ENCODE data around the gene NUP98.

The NUP98 gene

GRCh38 chr11:3712274-3712673 is 85.1 kb downstream of the NUP98 start:
- H3K27me3 Mint-ChIP-seq (ENCODE audit: low read depth): no peaks in the 10 kb centered on the region
- H3K4me3 Mint-ChIP-seq: no peak overlapping the region
- peaks cover 55% of the 10 kb centered on the region for H3K36me3 Mint-ChIP-seq (ENCODE audit: low read depth)
- no peak overlapping the region for H3K27ac Mint-ChIP-seq
- peaks cover 4% of the 10 kb centered on the region for H3K4me1 Mint-ChIP-seq (ENCODE audit: low read depth)
- H3K9me3 Mint-ChIP-seq: no peaks in the 10 kb centered on the region
- DNase-seq (ENCODE audit: low spot score): no peak

DNA sequence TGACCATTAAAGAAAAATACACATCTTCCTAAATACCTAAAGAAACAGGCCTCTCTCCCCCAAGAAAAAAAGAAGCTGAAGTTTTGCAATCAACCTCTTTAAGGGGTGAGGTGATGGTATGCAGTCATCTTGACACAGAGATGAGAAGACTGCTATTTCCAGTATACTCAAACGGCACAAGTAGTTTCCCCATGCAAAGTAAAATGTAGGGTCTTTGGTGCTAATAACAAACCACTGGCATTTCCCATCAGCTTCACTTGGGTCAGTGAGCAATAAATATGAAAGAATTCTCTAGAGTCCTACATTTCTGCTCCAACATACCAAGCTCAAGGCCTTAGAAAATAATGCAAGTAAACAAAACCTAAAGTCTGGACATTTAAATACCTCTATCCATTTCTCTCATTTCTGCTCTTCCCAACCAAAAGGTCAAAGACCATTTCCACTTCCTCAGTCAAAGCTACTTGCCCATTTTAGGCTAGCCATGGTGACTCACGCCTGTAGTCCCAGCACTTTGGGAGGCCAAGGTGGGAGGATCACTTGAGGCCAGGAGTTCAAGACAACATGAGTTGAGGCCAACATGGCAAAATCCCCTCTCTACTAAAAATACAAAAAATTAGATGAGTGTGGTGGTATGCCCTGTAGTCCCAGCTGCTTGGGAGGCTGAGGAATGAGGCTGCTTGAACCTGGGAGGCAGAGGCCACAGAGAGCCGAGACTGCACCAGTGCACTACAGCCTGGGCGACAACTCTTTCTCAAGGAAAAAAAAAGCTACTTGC is 86.7 kb downstream of the NUP98 start:
- Mint-ChIP-seq H3K4me1 (ENCODE audit: low read depth) (peaks cover 3% of the 10 kb centered on the region), H3K9me3 (no peaks in the 10 kb centered on the region), H3K27ac (peak overlapping the region; percentile 55), H3K4me3 (no peak overlapping the region), H3K36me3 (ENCODE audit: low read depth) (peaks cover 58% of the 10 kb centered on the region), H3K27me3 (ENCODE audit: low read depth) (no peaks in the 10 kb centered on the region)
- no peak for DNase-seq (ENCODE audit: low spot score)

DNA sequence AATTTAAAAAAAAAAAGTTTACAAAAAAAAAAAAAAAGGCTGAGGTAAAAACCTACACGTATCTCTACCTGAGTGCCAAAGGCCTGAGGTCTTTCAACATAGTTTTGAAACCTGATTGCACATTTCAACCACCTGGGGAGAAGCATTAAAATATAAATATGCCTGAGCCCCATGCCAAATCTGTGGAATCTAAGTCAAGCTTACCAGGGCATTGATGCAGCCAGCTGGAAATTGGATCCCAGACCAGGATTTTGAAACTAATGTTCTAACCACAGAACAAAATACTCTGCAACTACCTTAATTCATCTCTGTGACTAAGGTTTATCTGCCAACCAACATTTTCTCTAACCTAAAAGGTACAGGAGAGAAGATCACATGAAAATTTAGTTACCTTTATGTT is 87.4 kb downstream of the NUP98 start:
- H3K27me3 Mint-ChIP-seq (ENCODE audit: low read depth): no peaks in the 10 kb centered on the region
- no peak overlapping the region for H3K27ac Mint-ChIP-seq
- no peaks in the 10 kb centered on the region for H3K9me3 Mint-ChIP-seq
- DNase-seq (ENCODE audit: low spot score): no peak
- H3K4me1 Mint-ChIP-seq (ENCODE audit: low read depth): peaks cover 3% of the 10 kb centered on the region
- H3K36me3 Mint-ChIP-seq (ENCODE audit: low read depth): peaks cover 63% of the 10 kb centered on the region
- no peak overlapping the region for H3K4me3 Mint-ChIP-seq

DNA sequence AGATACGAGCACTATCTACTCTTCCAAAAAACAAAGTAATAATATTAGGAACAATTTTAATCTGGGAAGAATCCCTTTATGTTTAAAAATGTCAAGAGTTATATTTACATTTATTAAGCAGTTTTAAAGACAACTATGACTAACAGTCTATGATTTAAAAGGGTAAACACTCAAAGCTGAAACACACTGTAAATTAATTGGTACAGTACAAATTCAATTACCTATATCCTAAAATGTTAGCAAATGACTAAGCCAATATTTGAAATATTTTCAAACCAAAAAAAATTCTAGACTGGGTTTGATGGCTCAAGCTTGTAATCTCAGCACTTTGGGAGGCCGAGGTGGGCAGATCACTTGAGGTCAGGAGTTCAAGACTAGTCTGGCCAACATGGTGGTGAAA is 90.2 kb downstream of the NUP98 start:
- Mint-ChIP-seq H3K9me3 (no peaks in the 10 kb centered on the region), H3K4me1 (ENCODE audit: low read depth) (peaks cover 3% of the 10 kb centered on the region), H3K27ac (no peak overlapping the region), H3K4me3 (no peak overlapping the region), H3K36me3 (ENCODE audit: low read depth) (peaks cover 57% of the 10 kb centered on the region), H3K27me3 (ENCODE audit: low read depth) (no peaks in the 10 kb centered on the region)
- DNase-seq (ENCODE audit: low spot score): no peak

DNA sequence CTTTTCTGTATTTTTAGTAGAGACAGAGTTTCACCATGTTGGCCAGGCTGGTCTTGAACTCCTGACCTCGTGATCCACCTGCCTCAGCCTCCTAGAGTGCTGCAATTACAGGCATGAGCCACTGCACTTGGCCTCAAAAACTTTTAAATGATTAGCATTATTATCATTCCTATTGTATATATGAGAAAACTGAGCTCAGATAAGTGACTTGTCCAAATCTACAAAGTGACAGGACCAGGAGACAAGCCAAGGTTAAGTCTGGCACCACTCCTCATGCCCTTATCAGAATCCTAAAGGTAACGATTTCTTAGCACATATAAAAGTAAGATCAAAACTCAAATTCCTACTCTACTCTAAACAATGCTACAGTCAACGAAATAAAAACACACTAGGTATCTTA is 94.0 kb downstream of the NUP98 start:
- no peaks in the 10 kb centered on the region for H3K4me1 Mint-ChIP-seq (ENCODE audit: low read depth)
- H3K9me3 Mint-ChIP-seq: no peaks in the 10 kb centered on the region
- H3K4me3 Mint-ChIP-seq: no peak overlapping the region
- H3K27me3 Mint-ChIP-seq (ENCODE audit: low read depth): no peaks in the 10 kb centered on the region
- peaks cover 58% of the 10 kb centered on the region for H3K36me3 Mint-ChIP-seq (ENCODE audit: low read depth)
- no peak overlapping the region for H3K27ac Mint-ChIP-seq
- DNase-seq (ENCODE audit: low spot score): no peak

GRCh38 chr11:3700910-3701309 is 96.4 kb downstream of the NUP98 start:
- Mint-ChIP-seq H3K4me1 (ENCODE audit: low read depth) (no peaks in the 10 kb centered on the region), H3K27me3 (ENCODE audit: low read depth) (no peaks in the 10 kb centered on the region), H3K4me3 (no peak overlapping the region), H3K9me3 (no peaks in the 10 kb centered on the region), H3K27ac (no peak overlapping the region), H3K36me3 (ENCODE audit: low read depth) (peaks cover 52% of the 10 kb centered on the region)
- DNase-seq (ENCODE audit: low spot score): no peak

DNA sequence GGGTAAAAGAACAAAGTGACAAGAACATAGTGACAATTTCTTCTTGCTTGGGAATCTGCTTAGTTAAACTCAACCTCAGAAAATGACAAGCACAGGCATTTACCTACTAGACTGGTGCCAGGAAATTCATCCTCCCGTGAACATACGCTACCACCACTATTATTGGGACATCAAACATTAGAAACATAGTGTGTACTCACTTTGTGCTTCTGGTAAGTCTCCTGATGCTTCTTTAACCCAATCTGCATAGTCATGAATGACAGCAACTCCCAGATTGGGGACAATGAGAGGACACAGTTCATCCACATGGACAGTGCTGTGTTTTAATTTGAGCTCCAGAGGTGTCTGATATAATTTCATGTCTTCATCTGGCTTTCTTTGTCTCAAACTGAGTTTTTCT is 96.9 kb downstream of the NUP98 start:
- Mint-ChIP-seq H3K36me3 (ENCODE audit: low read depth) (peaks cover 54% of the 10 kb centered on the region), H3K9me3 (no peaks in the 10 kb centered on the region), H3K27ac (no peak overlapping the region)

GRCh38 chr11:3686751-3687150 is 110.6 kb downstream of the NUP98 start:
- DNase-seq (ENCODE audit: low spot score): no peak
- no peak overlapping the region for H3K4me3 Mint-ChIP-seq
- H3K36me3 Mint-ChIP-seq (ENCODE audit: low read depth): peaks cover 50% of the 10 kb centered on the region
- no peaks in the 10 kb centered on the region for H3K9me3 Mint-ChIP-seq
- no peak overlapping the region for H3K27ac Mint-ChIP-seq
- H3K4me1 Mint-ChIP-seq (ENCODE audit: low read depth): peaks cover 10% of the 10 kb centered on the region
- H3K27me3 Mint-ChIP-seq (ENCODE audit: low read depth): no peaks in the 10 kb centered on the region

More for the DNA sequence above, 96.9 kb downstream of the NUP98 start:
- no peak for DNase-seq (ENCODE audit: low spot score)
- Mint-ChIP-seq H3K4me1 (ENCODE audit: low read depth) (no peaks in the 10 kb centered on the region), H3K4me3 (no peak overlapping the region), H3K27me3 (ENCODE audit: low read depth) (no peaks in the 10 kb centered on the region)

DNA sequence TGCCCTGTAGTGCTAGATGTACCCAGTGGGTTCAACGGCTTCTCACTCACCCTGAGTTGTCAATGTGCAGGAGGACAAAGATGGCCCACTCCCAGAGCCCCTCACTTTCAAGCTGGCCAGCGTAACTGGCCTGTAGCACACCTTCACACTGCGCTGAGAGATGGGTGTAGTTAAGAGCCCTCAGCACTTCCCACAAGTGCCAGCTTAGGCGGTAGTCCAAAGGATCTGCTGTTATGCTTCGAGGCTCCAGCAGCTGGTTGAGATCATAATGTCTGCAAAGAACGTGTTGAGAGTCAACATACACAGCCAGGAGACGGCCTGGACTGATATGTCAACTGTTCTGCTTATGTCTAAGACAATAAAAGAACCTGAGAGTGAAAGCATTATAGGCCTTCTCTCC is 111.4 kb downstream of the NUP98 start:
- H3K4me1 Mint-ChIP-seq (ENCODE audit: low read depth): peaks cover 11% of the 10 kb centered on the region
- H3K4me3 Mint-ChIP-seq: no peak overlapping the region
- H3K9me3 Mint-ChIP-seq: no peaks in the 10 kb centered on the region
- H3K27ac Mint-ChIP-seq: no peak overlapping the region
- peaks cover 54% of the 10 kb centered on the region for H3K36me3 Mint-ChIP-seq (ENCODE audit: low read depth)
- DNase-seq (ENCODE audit: low spot score): no peak
- H3K27me3 Mint-ChIP-seq (ENCODE audit: low read depth): no peaks in the 10 kb centered on the region

GRCh38 chr11:3684819-3685172 is 112.6 kb downstream of the NUP98 start:
- Mint-ChIP-seq H3K4me3 (no peak overlapping the region), H3K27ac (no peak overlapping the region), H3K27me3 (ENCODE audit: low read depth) (no peaks in the 10 kb centered on the region), H3K4me1 (ENCODE audit: low read depth) (peaks cover 11% of the 10 kb centered on the region), H3K9me3 (no peaks in the 10 kb centered on the region), H3K36me3 (ENCODE audit: low read depth) (peaks cover 59% of the 10 kb centered on the region)
- no peak for DNase-seq (ENCODE audit: low spot score)

DNA sequence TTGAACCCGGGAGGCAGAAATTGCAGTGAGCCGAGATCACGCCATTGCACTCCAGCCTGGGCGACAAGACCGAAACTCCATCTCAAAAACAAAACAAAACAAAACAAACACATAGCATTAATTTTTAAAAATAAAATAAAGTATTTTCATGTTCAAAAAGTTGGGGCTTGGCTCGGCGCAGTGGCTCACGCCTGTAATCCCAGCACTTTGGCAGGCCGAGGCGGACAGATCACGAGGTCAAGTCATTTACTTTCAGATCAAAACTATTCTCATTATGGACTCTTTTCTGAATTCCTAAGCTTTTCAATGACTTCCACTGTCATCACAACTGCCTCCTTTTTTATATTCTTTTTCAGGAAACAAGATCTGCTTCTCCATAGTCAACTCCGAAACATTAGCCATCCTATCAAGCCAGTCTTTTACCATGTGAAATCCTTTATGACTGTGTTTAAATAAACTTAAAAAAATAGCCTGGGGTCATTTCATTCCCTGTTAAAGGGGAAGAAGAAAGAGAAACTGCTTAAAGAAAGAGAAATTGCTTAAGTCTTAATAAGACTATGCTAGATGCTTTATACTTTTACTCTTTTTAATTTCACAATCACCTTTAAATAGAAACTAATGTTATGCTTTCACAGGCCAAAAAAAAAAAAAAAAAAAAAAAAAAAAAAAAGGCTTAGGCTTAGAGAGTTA is 113.1 kb downstream of the NUP98 start:
- no peak overlapping the region for H3K4me3 Mint-ChIP-seq
- no peaks in the 10 kb centered on the region for H3K9me3 Mint-ChIP-seq
- peaks cover 11% of the 10 kb centered on the region for H3K4me1 Mint-ChIP-seq (ENCODE audit: low read depth)
- DNase-seq (ENCODE audit: low spot score): no peak
- no peaks in the 10 kb centered on the region for H3K27me3 Mint-ChIP-seq (ENCODE audit: low read depth)
- H3K27ac Mint-ChIP-seq: peak overlapping the region; percentile 31
- peaks cover 63% of the 10 kb centered on the region for H3K36me3 Mint-ChIP-seq (ENCODE audit: low read depth)

GRCh38 chr11:3683039-3683438 is 114.3 kb downstream of the NUP98 start:
- Mint-ChIP-seq H3K9me3 (no peaks in the 10 kb centered on the region), H3K4me1 (ENCODE audit: low read depth) (peaks cover 11% of the 10 kb centered on the region), H3K4me3 (no peak overlapping the region), H3K36me3 (ENCODE audit: low read depth) (peaks cover 71% of the 10 kb centered on the region), H3K27ac (no peak overlapping the region), H3K27me3 (ENCODE audit: low read depth) (no peaks in the 10 kb centered on the region)
- DNase-seq (ENCODE audit: low spot score): no peak

GRCh38 chr11:3679077-3679476 is 118.3 kb downstream of the NUP98 start:
- Mint-ChIP-seq H3K27ac (no peak overlapping the region), H3K4me1 (ENCODE audit: low read depth) (peaks cover 9% of the 10 kb centered on the region), H3K27me3 (ENCODE audit: low read depth) (no peaks in the 10 kb centered on the region), H3K36me3 (ENCODE audit: low read depth) (peaks cover 73% of the 10 kb centered on the region), H3K9me3 (no peaks in the 10 kb centered on the region), H3K4me3 (no peak overlapping the region)
- DNase-seq (ENCODE audit: low spot score): no peak

- H3K27ac Mint-ChIP-seq: no peak overlapping the region
- no peaks in the 10 kb centered on the region for H3K9me3 Mint-ChIP-seq
Measured at GRCh38 chr11:3675971-3676370, 121.4 kb downstream of the NUP98 start.

More at GRCh38 chr11:3675971-3676370, 121.4 kb downstream of the NUP98 start:
- H3K27me3 Mint-ChIP-seq (ENCODE audit: low read depth): no peaks in the 10 kb centered on the region
- H3K36me3 Mint-ChIP-seq (ENCODE audit: low read depth): peaks cover 63% of the 10 kb centered on the region
- no peak for DNase-seq (ENCODE audit: low spot score)
- no peak overlapping the region for H3K4me3 Mint-ChIP-seq
- no peaks in the 10 kb centered on the region for H3K4me1 Mint-ChIP-seq (ENCODE audit: low read depth)
